Neuronal stem cell (in vitro differentiated cells): ENCODE results near the gene ANKRD31.
A peak's percentile ranks its signal among the peaks of the same experiment; 100 is the strongest.

ENCODE experiments used
- DNase-seq: peaks from one replicate; pipeline ENCODE4 v3.0.0-alpha.2; 2013; ENCODE audit warnings: low spot score
- H2AFZ ChIP-seq: one replicate; pipeline ENCODE4 v1.6.1; 2013; ENCODE audit warnings: mild to moderate bottlenecking, low read length, inconsistent platforms
- H2AK5ac ChIP-seq: 2 replicates; pipeline ENCODE4 v1.6.1; 2013; ENCODE audit warnings: low read depth, mild to moderate bottlenecking, inconsistent platforms, low read length, moderate library complexity, mixed read lengths
- H2BK120ac ChIP-seq: 2 replicates; pipeline ENCODE4 v1.6.1; 2013; ENCODE audit warnings: low read depth, mild to moderate bottlenecking, inconsistent platforms, low read length, moderate library complexity, mixed read lengths
- H2BK12ac ChIP-seq: one replicate; pipeline ENCODE4 v1.6.1; 2013; ENCODE audit warnings: low read length, inconsistent platforms
- H2BK15ac ChIP-seq: 2 replicates; pipeline ENCODE4 v1.6.1; 2013; ENCODE audit warnings: mild to moderate bottlenecking, low read length, inconsistent platforms, mixed read lengths
- H2BK5ac ChIP-seq: one replicate; pipeline ENCODE4 v1.6.1; 2013; ENCODE audit warnings: inconsistent platforms, mild to moderate bottlenecking, low read length, moderate library complexity
- H3K14ac ChIP-seq: one replicate; pipeline ENCODE4 v1.6.1; 2013; ENCODE audit warnings: low read length, inconsistent platforms
- H3K18ac ChIP-seq: 2 replicates; pipeline ENCODE4 v1.6.1; 2013; ENCODE audit warnings: low read length, inconsistent platforms
- H3K23ac ChIP-seq: 2 replicates; pipeline ENCODE4 v1.6.1; 2013; ENCODE audit warnings: low read depth, mild to moderate bottlenecking, mixed read lengths, low read length, inconsistent platforms; ENCODE audit not compliant: poor library complexity
- H3K27ac ChIP-seq: replicated peaks from 3 replicates; pipeline ENCODE4 v1.5.1; 2013; ENCODE audit warnings: low read length, inconsistent platforms
- H3K27me3 ChIP-seq, 3 experiments: 2 replicates each; pipeline ENCODE4 v1.6.1; 2013; ENCODE audit warnings: low read length in 3 of 3, mild to moderate bottlenecking in 2 of 3, inconsistent platforms in 1 of 3, low read depth in 1 of 3, mixed read lengths in 1 of 3, moderate library complexity in 1 of 3; ENCODE audit not compliant: control insufficient read depth in 3 of 3, insufficient read depth in 3 of 3
- H3K36me3 ChIP-seq, 2 donors: replicated peaks in 1 of 2; 2 replicates each; pipeline ENCODE4 v1.6.1; 2013; ENCODE audit warnings: low read length in 2 of 2; ENCODE audit not compliant: control insufficient read depth in 2 of 2, insufficient read depth in 2 of 2
- H3K4ac ChIP-seq: 2 replicates; pipeline ENCODE4 v1.6.1; 2013; ENCODE audit warnings: inconsistent platforms, mild to moderate bottlenecking, low read length, moderate library complexity
- H3K4me1 ChIP-seq, 2 donors: 1 replicate in 1 of 2; 2 replicates in 1 of 2; pipeline ENCODE4 v1.6.1; 2013; ENCODE audit warnings: low read length in 2 of 2, low read depth in 1 of 2; ENCODE audit not compliant: control insufficient read depth in 2 of 2, insufficient read depth in 1 of 2
- H3K4me2 ChIP-seq: one replicate; pipeline ENCODE4 v1.6.1; 2013; ENCODE audit warnings: mild to moderate bottlenecking, low read length, inconsistent platforms; ENCODE audit not compliant: insufficient read depth, poor library complexity, severe bottlenecking
- H3K4me3 ChIP-seq, 2 donors: 2 replicates each; pipeline ENCODE4 v1.5.1; 2013; ENCODE audit warnings: low read length in 2 of 2, mild to moderate bottlenecking in 2 of 2, inconsistent platforms in 1 of 2, moderate library complexity in 1 of 2
- H3K79me1 ChIP-seq: one replicate; pipeline ENCODE4 v1.6.1; 2013; ENCODE audit warnings: low read depth, mild to moderate bottlenecking, inconsistent platforms, low read length, moderate library complexity
- H3K9ac ChIP-seq: one replicate; pipeline ENCODE4 v1.6.1; 2013; ENCODE audit warnings: mild to moderate bottlenecking, low read depth, low read length, inconsistent platforms; ENCODE audit not compliant: poor library complexity
- H3K9me3 ChIP-seq, 2 donors: replicated peaks in 1 of 2; 2 replicates each; pipeline versions ENCODE3 to v1.6.1; 2013; ENCODE audit warnings: low read length in 2 of 2, mild to moderate bottlenecking in 2 of 2, inconsistent platforms in 1 of 2, low read depth in 1 of 2, mixed read lengths in 1 of 2, moderate library complexity in 1 of 2; ENCODE audit not compliant: control insufficient read depth in 2 of 2, insufficient read depth in 1 of 2
- H4K8ac ChIP-seq: one replicate; pipeline ENCODE4 v1.6.1; 2013; ENCODE audit warnings: low read depth, mild to moderate bottlenecking, inconsistent platforms, low read length, moderate library complexity
- H4K91ac ChIP-seq: one replicate; pipeline ENCODE4 v1.6.1; 2013; ENCODE audit warnings: low read length, low read depth, mild to moderate bottlenecking, inconsistent platforms; ENCODE audit not compliant: poor library complexity
- WGBS, 2 donors: extraction: QIAGEN DNeasy Blood & Tissue Kit; methylation state at CpG; one replicate each; pipeline ENCODE4 v1.1.7; 2013; ENCODE audit warnings: missing lambda C conversion rate in 2 of 2, mixed read lengths in 1 of 2; ENCODE audit not compliant: insufficient read length in 2 of 2, insufficient replicate concordance in 1 of 2; ENCODE audit errors: extremely low coverage in 2 of 2; 5-methylcytosine and 5-hydroxymethylcytosine counted together

Gene ANKRD31

GRCh38 chr5:75054134-75054930 is 182.3 kb downstream of the ANKRD31 start:
- Histone ChIP-seq H2AK5ac (no peak overlapping the region), H4K91ac (no peak overlapping the region), H3K79me1 (no peaks in the 10 kb centered on the region), H3K27me3 (peaks cover 0 to 37% (median 26%) of the 10 kb centered on the region in 3 experiments), H3K4me2 (peak overlapping the region; percentile 90), H3K4me1 (peaks cover 2 to 15% of the 10 kb centered on the region in 2 donors), H2AFZ (peak overlapping the region; percentile 97), H2BK12ac (no peak overlapping the region), H3K14ac (no peak overlapping the region), H2BK15ac (no peak overlapping the region), H3K18ac (peak overlapping the region; percentile 48), H2BK120ac (no peak overlapping the region), H3K23ac (no peak overlapping the region), H3K27ac (no peak overlapping the region), H3K9ac (no peak overlapping the region), H2BK5ac (no peak overlapping the region), H3K4ac (no peak overlapping the region), H3K36me3 (no peaks in the 10 kb centered on the region), H3K4me3 (peak overlapping the region; percentile 50 to 83), H4K8ac (no peak overlapping the region), H3K9me3 (no peaks in the 10 kb centered on the region)
- WGBS, 2 donors = no CpG with 5 or more reads among the region's 28 CpGs
- DNase-seq = peak; percentile 38

GRCh38 chr5:75053304-75054133 is 183.2 kb downstream of the ANKRD31 start:
- Histone ChIP-seq H3K4me3 (peak overlapping the region; percentile 50 to 83), H4K91ac (no peak overlapping the region), H3K27me3 (peaks cover 0 to 30% (median 26%) of the 10 kb centered on the region in 3 experiments), H2AK5ac (no peak overlapping the region), H3K14ac (no peak overlapping the region), H3K4me2 (peak overlapping the region; percentile 90), H2AFZ (peak overlapping the region; percentile 97), H3K9me3 (no peaks in the 10 kb centered on the region), H2BK5ac (no peak overlapping the region), H3K9ac (peak overlapping the region; percentile 61), H2BK15ac (no peak overlapping the region), H3K4ac (no peak overlapping the region), H2BK120ac (no peak overlapping the region), H3K36me3 (no peaks in the 10 kb centered on the region), H3K18ac (peak overlapping the region; percentile 87), H3K4me1 (peaks cover 2 to 15% of the 10 kb centered on the region in 2 donors), H3K79me1 (no peaks in the 10 kb centered on the region), H2BK12ac (no peak overlapping the region), H4K8ac (no peak overlapping the region), H3K23ac (no peak overlapping the region), H3K27ac (no peak overlapping the region)
- no CpG with 5 or more reads among the region's 95 CpGs for WGBS, 2 donors
- DNase-seq = peak; percentile 61

- H2BK12ac ChIP-seq = no peak overlapping the region
- H3K14ac ChIP-seq = no peak overlapping the region
- H3K9ac ChIP-seq = peak overlapping the region; percentile 61
- H3K23ac ChIP-seq = peak overlapping the region; percentile 14
- H3K36me3 ChIP-seq = no peaks in the 10 kb centered on the region
- H3K79me1 ChIP-seq = no peaks in the 10 kb centered on the region
- H3K4me2 ChIP-seq = peak overlapping the region; percentile 90
- peaks cover 2 to 15% of the 10 kb centered on the region in 2 donors for H3K4me1 ChIP-seq
- peak overlapping the region; percentile 97 for H2AFZ ChIP-seq
- H2BK15ac ChIP-seq = no peak overlapping the region
- H2AK5ac ChIP-seq = no peak overlapping the region
- no peaks in the 10 kb centered on the region for H3K9me3 ChIP-seq
- WGBS, 2 donors = no CpG with 5 or more reads among the region's 40 CpGs
- H3K27me3 ChIP-seq = peaks cover 0 to 30% (median 26%) of the 10 kb centered on the region in 3 experiments
- DNase-seq = no peak
- peak overlapping the region; percentile 50 to 83 for H3K4me3 ChIP-seq
- no peak overlapping the region for H2BK5ac ChIP-seq
- no peak overlapping the region for H2BK120ac ChIP-seq
- H4K8ac ChIP-seq = no peak overlapping the region
- H3K4ac ChIP-seq = no peak overlapping the region
- H3K27ac ChIP-seq = no peak overlapping the region
- H3K18ac ChIP-seq = no peak overlapping the region
- H4K91ac ChIP-seq = no peak overlapping the region
Measured at GRCh38 chr5:75053054-75053303, 183.7 kb downstream of the ANKRD31 start.
